ENCODE data around the gene FGF10. TPM values are rescaled to one million over a fixed set of nuclear protein-coding genes. Genes with fewer than 3 reads are reported as not detected.

The FGF10 gene
- total RNA-seq, 1 donor from 2014 or later = not detected

DNA sequence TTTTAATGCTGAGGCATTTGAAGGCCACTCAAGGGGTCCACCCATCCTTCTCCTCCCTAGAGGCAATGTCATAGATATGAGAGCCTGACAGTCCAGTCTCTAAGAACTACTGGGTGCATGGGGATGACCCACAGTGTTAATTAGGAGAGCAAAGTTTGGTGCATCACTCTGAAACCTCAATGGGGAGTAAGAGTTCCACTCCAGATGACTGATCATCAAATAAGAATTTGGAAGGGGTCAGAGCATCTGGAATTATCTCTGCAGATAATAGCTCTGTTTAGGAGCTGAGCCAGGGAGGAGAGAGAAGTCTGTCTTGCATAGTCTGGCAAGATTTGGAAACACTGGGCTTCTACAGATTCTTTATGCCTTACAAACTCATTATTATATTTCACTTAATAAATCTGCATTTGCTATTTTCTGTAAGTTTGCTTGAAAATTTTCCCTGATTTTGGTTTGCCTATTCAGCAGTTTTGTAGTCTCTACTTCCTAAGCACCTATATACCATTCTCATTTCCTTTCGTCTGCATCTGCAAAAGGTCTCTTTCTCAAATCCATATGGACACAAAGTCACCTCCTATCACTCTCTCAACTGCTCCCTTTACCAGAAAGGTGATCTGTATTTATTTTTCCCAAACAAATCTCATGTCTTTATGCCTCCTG lies 27.7 kb downstream of the FGF10 start:
- no peak overlapping the region for H3K4me3 Mint-ChIP-seq (ENCODE audit: unreplicated experiment)
- H3K4me1 Mint-ChIP-seq (ENCODE audit: unreplicated experiment) = no peaks in the 10 kb centered on the region
- H3K9me3 Mint-ChIP-seq (ENCODE audit: unreplicated experiment) = no peaks in the 10 kb centered on the region
- H3K36me3 Mint-ChIP-seq (ENCODE audit: unreplicated experiment) = no peaks in the 10 kb centered on the region
- H3K27ac Mint-ChIP-seq (ENCODE audit: unreplicated experiment) = no peak overlapping the region
- TF ChIP-seq, protein P1, sequence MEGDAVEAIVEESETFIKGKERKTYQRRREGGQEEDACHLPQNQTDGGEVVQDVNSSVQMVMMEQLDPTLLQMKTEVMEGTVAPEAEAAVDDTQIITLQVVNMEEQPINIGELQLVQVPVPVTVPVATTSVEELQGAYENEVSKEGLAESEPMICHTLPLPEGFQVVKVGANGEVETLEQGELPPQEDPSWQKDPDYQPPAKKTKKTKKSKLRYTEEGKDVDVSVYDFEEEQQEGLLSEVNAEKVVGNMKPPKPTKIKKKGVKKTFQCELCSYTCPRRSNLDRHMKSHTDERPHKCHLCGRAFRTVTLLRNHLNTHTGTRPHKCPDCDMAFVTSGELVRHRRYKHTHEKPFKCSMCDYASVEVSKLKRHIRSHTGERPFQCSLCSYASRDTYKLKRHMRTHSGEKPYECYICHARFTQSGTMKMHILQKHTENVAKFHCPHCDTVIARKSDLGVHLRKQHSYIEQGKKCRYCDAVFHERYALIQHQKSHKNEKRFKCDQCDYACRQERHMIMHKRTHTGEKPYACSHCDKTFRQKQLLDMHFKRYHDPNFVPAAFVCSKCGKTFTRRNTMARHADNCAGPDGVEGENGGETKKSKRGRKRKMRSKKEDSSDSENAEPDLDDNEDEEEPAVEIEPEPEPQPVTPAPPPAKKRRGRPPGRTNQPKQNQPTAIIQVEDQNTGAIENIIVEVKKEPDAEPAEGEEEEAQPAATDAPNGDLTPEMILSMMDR (IDR thresholded peaks at IDR 0.05) = no peak
- H3K27me3 Mint-ChIP-seq (ENCODE audit: unreplicated experiment) = no peaks in the 10 kb centered on the region
- no peak for DNase-seq (ENCODE audit: extremely low spot score, unreplicated experiment)

DNA sequence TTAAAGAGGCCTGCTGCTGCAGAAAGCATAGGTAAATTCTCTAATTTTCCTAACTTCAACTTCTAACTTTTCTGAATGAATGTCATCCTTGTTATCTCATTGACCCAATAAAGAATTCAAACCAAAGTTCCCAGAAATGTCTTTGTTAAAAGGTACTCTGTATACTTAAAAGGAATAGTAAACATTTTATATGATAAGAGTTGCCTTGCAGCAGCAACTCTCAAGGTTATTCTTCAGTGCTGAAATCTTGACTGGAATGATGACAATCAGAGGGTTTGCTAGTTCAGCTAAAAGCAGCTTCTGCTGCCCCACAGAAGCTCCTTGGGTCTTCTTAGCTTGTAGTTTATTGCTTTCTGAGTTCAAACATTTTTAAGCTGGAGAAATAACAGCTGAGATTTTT lies 28.3 kb downstream of the FGF10 start:
- Mint-ChIP-seq H3K9me3 (ENCODE audit: unreplicated experiment) (no peaks in the 10 kb centered on the region), H3K36me3 (ENCODE audit: unreplicated experiment) (no peaks in the 10 kb centered on the region), H3K27ac (ENCODE audit: unreplicated experiment) (no peak overlapping the region), H3K4me1 (ENCODE audit: unreplicated experiment) (no peaks in the 10 kb centered on the region), H3K27me3 (ENCODE audit: unreplicated experiment) (no peaks in the 10 kb centered on the region), H3K4me3 (ENCODE audit: unreplicated experiment) (no peak overlapping the region)
- DNase-seq (ENCODE audit: extremely low spot score, unreplicated experiment) = no peak
- TF ChIP-seq, protein P1 (IDR thresholded peaks at IDR 0.05) = no peak

GRCh38 chr5:44358421-44358820 lies 30.8 kb downstream of the FGF10 start:
- no peak overlapping the region for H3K27ac Mint-ChIP-seq (ENCODE audit: unreplicated experiment)
- no peak for DNase-seq (ENCODE audit: extremely low spot score, unreplicated experiment)
- no peaks in the 10 kb centered on the region for H3K27me3 Mint-ChIP-seq (ENCODE audit: unreplicated experiment)
- H3K4me3 Mint-ChIP-seq (ENCODE audit: unreplicated experiment) = no peak overlapping the region
- TF ChIP-seq, protein P1 (IDR thresholded peaks at IDR 0.05) = no peak
- no peaks in the 10 kb centered on the region for H3K36me3 Mint-ChIP-seq (ENCODE audit: unreplicated experiment)
- no peaks in the 10 kb centered on the region for H3K4me1 Mint-ChIP-seq (ENCODE audit: unreplicated experiment)
- no peaks in the 10 kb centered on the region for H3K9me3 Mint-ChIP-seq (ENCODE audit: unreplicated experiment)

GRCh38 chr5:44356231-44356630 lies 33.0 kb downstream of the FGF10 start:
- no peaks in the 10 kb centered on the region for H3K36me3 Mint-ChIP-seq (ENCODE audit: unreplicated experiment)
- no peak overlapping the region for H3K27ac Mint-ChIP-seq (ENCODE audit: unreplicated experiment)
- H3K27me3 Mint-ChIP-seq (ENCODE audit: unreplicated experiment) = no peaks in the 10 kb centered on the region
- H3K9me3 Mint-ChIP-seq (ENCODE audit: unreplicated experiment) = no peaks in the 10 kb centered on the region
- TF ChIP-seq, protein P1 (IDR thresholded peaks at IDR 0.05) = no peak
- no peak overlapping the region for H3K4me3 Mint-ChIP-seq (ENCODE audit: unreplicated experiment)
- H3K4me1 Mint-ChIP-seq (ENCODE audit: unreplicated experiment) = no peaks in the 10 kb centered on the region
- DNase-seq (ENCODE audit: extremely low spot score, unreplicated experiment) = no peak

- Mint-ChIP-seq H3K36me3 (ENCODE audit: unreplicated experiment) (no peaks in the 10 kb centered on the region), H3K27me3 (ENCODE audit: unreplicated experiment) (peaks cover 2% of the 10 kb centered on the region), H3K4me1 (ENCODE audit: unreplicated experiment) (no peaks in the 10 kb centered on the region), H3K27ac (ENCODE audit: unreplicated experiment) (no peak overlapping the region), H3K4me3 (ENCODE audit: unreplicated experiment) (no peak overlapping the region), H3K9me3 (ENCODE audit: unreplicated experiment) (no peaks in the 10 kb centered on the region)
- DNase-seq (ENCODE audit: extremely low spot score, unreplicated experiment) = no peak
- TF ChIP-seq, protein P1 (IDR thresholded peaks at IDR 0.05) = no peak
These were observed 43.3 kb downstream of the FGF10 start for GRCh38 chr5:44345871-44346270.
